AG09319 (cell line): ENCODE results near the gene LAMA5.

Experiments used
- DNase-seq: peaks from one replicate; pipeline ENCODE4 v3.0.0-alpha.2; 2010; ENCODE audit warnings: low read depth; ENCODE audit errors: extremely low read depth
- TF ChIP-seq, protein P1 (sequence below): IDR thresholded peaks from 2 replicates; pipeline ENCODE4 v1.5.1; 2011; ENCODE audit warnings: low read depth, mild to moderate bottlenecking, inconsistent platforms, low read length, moderate library complexity

Gene LAMA5

DNA sequence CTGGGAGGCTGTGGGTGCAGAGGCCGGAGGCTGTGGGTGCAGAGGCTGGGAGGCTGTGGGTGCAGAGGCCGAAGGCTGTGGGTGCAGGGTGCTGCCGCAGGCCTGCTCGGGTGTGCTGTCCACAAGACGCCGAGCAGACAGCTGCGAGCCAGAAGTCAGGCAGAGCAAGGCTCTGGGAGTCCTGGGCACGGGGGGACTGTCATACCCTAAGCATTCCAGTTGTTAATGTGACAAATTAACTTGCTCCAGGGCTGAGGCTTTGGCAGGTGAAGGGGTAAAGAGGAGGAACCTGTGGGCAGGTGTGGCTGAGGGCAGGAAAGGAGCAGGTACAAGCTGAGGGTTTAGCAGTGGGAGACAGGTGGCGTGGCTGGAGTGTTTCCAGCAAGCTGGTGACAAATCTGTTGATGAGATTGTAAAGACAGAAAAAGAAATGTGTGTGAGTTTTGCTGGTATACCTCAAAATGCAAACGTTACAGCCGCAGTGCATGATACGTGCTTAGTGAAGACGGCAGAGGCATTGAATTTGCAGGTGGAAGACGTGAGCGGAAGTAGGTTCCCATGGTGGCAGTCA, 78.5 kb downstream of the LAMA5 start:
- no peak for DNase-seq
- TF ChIP-seq, protein P1, sequence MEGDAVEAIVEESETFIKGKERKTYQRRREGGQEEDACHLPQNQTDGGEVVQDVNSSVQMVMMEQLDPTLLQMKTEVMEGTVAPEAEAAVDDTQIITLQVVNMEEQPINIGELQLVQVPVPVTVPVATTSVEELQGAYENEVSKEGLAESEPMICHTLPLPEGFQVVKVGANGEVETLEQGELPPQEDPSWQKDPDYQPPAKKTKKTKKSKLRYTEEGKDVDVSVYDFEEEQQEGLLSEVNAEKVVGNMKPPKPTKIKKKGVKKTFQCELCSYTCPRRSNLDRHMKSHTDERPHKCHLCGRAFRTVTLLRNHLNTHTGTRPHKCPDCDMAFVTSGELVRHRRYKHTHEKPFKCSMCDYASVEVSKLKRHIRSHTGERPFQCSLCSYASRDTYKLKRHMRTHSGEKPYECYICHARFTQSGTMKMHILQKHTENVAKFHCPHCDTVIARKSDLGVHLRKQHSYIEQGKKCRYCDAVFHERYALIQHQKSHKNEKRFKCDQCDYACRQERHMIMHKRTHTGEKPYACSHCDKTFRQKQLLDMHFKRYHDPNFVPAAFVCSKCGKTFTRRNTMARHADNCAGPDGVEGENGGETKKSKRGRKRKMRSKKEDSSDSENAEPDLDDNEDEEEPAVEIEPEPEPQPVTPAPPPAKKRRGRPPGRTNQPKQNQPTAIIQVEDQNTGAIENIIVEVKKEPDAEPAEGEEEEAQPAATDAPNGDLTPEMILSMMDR = no peak

DNA sequence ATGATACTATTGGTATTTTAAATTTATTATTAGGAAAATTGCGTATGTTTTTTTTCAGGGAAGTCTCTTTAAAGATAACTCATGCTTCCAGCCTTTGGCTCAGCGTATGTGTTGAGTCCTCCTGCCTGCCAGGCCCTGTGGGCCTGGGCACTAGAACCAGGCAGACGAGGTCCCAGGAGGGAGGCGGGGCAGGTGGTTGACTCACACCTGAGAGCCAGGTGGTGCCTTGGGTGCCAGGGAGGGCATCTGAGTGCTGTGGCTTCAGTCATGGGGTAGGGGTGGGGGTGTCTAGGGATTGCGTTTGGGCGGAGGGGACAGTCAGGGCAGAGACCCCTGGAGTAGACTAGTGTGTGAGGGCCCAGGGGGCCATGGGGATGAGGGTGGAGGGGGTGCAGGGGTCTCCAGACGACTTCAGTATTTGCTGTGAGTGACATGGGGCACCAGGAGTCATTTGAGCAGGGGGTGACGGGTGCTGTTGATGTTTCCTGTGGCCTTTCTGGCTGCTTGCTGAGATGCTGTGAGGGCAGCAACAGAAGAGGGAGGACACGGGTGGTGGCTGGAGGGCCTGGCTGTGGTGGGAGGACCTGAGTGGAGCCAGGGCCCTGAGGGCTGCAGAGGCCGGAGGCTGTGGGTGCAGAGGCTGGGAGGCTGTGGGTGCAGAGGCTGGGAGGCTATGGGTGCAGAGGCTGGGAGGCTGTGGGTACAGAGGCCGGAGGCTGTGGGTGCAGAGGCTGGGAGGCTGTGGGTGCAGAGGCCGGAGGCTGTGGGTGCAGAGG, 79.2 kb downstream of the LAMA5 start:
- no peak for DNase-seq
- TF ChIP-seq, protein P1 = no peak

DNA sequence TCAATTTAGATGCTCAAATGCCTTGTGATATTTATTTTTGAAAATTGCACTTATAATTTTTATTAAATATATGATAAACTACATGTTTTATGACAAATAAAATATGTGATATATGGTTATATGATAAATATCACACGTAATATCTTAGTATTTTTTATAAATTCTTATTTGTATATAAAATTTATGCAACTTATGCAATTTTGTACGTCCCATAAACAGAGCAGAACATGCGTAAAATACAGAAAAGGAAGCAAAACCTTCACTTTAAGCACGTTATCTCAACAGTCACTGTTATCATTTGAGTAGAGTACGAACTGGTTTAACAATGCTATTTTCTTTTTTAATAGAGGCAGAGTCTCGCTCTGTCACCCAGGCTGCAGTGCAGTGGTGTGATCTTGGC, 80.0 kb downstream of the LAMA5 start:
- TF ChIP-seq, protein P1 = no peak
- no peak for DNase-seq

DNA sequence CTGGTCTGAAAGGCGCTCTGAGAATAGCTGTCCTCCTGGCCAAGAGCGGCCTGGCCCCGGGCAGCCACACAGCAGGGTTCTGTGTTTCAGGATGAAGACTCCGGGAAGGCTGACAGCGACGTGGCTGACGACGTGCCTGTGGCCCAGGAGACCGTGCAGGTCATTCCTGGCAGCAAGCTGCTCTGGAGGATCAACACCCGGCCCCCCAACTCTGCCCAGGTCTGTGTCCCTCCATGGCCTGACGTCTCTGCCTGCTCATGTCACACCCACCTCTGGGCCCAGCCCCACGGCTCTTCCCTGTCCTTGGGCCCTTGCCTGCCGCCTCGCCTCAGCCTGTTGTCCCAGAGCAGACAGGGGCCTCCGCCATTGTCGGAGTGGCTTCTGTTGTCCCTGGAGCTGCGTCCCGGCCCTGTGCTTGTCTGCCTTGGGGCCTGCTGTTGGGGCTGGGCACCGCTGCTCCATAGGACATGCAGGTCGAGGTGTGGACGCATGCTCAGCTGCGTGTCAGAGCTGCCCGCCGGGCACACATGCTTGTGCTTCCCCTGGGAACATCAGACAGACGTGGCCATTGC, 80.5 kb downstream of the LAMA5 start:
- TF ChIP-seq, protein P1 = no peak
- DNase-seq = no peak

DNA sequence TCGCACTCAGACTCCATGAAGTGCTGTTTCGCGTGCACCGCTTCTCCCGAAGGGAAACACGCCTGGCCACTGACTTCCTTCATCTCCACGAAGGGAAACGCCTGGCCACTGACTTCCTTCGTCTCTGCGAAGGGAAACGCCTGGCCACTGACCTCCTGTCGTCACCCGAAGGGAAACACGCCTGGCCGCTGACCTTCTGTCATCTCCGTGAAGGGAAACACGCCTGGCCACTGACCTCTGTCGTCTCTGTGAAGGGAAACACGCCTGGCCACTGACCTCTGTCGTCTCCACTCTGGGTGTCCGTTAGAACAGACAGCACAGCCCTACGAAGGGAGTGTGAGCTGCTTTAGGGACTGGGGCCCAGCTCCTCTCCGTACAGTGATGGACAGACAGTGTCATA, 81.4 kb downstream of the LAMA5 start:
- TF ChIP-seq, protein P1 = no peak
- DNase-seq = no peak

DNA sequence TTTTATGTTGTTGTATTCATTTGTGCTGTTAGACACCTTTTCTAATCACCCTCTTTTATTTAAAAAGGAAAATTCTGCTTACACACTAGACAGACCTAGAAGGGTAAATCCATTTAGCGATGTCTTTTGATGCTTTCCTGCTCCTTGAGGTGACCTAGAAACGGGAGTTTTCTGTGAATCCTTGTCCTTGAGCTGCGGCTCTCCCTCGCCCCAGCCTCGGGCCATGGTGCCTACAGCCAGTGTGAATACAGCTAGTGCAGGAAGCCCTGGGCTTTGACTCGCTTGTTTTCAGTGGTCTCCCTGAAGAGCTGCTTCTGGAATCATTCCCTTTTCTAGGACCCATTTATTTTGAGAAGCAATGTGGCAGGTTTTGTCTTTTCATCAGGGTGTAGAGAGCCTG, 82.0 kb downstream of the LAMA5 start:
- TF ChIP-seq, protein P1 = no peak
- no peak for DNase-seq

DNA sequence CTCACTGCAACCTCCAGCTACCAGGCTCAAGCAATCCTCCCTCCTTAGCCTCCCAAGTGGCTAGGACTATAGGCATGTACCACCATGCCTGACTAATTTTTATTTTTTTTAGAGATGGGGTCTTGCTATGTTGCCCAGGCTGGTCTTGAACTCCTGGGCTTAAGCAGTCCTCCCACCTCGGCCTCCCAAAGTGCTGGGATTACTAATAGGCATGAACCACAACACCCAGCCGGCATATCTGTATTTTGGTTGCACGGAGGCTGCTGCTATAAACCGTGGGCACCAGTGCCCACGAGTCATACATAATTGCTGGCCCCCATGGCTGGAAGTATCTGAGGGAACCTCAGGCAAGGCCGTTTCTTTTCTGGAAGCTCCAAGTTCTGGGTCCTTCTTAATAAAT, 82.7 kb downstream of the LAMA5 start:
- TF ChIP-seq, protein P1 = no peak
- no peak for DNase-seq
